SIG-M5 treated with dmso at 0.1 percent for 504 hours (cell line): ENCODE data around the gene MAD1L1.
"Not testable (repeated sequence)": the region's sequence is repeated elsewhere in the genome, so short reads cannot be mapped to it uniquely, and the experiment has no call there.

Experiments
- DNase-seq: peaks from one replicate; lab custom pipeline; 2025; ENCODE audit not compliant: unreplicated experiment; lab: John Stamatoyannopoulos, UW

The MAD1L1 gene

DNA sequence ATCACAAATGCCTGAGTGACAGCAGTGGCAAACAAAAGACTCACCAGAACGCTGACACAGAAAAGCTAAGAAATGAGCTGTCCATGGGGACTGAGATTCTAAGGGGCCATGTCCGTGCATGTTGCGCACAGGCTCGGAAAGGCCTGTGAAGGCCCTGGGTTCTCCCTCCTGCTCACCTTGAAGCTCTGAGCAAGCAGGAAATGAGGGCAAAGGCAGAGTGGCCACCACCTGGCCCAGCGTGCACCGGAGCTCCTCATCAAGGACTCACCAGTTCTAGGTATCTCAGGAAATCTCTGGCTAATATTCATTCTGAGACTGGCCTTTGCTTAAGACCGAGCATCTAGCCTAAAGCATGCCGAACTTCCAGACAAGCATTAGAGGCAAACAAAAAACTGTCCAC lies 52.7 kb downstream of the MAD1L1 start:
- DNase-seq: no peak

DNA sequence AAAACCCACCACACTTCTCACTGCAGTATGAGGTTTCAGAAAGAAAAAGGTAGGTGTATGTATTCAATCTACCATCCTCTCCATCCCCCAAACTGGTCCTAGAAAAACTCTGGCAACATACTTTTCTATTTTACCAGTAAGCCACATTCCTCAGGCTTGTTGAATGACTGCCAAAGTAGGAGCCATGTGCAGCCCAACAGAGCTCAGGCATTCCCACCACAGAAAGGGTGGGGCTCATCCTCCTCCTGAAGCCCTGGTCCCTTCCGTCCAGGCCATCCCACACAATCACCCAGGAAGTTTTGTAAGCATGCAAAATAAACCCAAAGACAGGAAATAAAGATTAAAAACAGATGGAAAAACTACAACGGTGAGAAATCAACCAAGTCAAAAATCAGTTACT lies 57.2 kb downstream of the MAD1L1 start:
- no peak for DNase-seq

DNA sequence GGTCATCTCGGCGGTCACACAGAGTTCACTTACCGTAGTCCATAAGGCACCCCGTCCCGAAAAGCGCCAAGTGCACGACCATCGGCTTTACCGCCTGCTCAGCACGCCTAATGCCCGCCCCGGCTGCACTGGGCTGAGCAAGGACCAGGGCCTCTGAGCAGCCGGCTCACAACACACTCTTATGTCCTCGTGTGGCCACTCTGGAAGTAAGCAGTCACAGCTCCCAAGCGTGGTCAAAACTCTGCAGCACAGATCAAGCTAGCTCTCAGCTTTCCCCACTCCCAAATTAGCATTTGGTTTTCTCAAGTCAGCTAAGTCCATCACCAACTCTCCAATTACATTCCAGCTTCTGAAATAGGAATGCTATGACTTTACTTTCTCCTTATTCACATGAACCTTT lies 57.7 kb downstream of the MAD1L1 start:
- no peak for DNase-seq

DNA sequence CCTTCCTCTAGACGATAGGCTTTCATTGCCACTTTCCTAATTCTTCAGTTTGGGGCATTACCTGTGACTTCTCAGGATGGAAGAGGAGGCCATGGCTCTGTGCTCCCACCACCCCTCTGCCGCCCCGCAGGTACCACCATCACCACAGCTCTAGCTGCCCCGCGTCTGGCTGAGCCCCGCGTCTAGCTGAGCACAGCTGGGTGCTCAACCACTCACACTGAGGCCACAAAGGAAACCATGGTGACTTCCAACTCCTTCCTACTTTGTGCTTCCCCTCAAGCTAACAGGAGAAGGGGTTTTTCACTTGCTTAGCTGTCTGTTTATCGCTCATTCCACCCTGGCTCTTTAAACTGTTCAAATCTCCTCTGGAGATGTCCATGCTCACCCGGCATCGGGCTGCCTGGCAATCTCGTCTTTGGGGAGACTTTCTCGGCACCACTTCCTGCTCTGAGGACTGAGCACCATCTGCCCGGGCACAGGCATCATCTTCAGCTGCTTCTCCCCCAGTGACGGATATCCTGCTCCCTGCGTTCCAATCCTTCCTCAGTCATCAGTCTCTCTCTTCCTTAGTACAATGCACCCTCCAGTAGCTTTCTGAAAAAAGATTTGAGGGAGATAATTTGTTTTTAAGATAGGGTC lies 59.4 kb downstream of the MAD1L1 start:
- DNase-seq: no peak

DNA sequence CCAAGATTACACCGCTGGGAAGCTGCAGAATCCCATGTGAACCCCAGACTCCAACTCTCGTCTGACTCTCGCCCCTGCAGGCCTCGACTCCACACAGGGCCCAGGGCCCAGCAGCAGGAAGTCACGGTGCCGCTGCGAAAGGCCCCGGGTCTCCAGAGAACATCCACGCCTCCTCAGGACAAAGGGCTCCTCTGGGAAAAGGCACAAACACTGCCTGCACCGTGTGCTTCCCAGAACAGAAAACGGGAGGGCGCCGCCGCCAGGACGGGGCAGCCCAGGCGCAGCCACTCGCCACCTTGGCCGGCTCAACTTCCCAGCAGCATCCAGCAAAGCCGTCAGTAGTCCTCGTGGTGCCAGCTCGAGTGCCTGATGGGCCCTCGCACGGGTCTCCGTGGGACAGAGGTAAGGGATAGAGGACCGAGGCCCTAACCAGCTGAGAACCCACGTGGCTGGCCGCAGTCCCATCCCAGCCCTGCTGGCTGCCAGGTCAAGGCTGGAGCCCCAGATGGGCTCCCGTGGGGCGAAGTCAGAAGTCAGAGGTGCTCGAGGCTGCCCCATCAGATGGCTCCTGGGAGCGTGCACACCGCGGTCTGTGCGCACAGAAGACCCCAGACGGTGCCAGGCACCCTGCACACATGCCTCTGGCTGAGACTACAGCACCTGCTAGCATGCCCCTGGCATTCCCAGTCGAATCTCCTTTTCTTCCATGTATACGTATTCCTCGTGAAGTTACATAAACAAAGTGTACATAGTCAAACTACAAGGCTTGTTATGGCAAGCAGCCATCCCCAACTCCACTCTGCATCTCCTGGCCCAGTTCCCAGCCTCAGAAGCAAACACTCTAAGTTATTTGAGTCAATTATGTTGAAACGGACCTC lies 60.2 kb downstream of the MAD1L1 start:
- DNase-seq: peak; percentile 55

DNA sequence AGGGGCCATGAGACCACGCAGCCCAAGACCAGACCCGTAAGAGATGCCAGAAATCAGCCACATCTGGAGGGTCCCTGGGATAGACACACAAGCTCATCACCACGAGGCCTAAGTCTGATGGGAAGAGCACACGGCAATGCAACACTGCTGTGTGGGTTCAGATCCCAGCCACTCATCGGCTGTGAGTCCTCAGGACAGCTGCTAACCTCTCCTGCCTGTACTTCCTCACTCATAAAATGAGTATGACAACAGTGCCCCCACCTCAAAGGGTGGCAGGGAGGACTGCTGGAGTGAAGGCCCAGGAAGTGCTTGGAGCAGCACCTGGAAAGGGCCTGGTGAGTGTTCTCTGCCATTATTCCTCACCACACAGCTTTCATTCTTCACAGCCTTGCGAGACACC lies 60.9 kb downstream of the MAD1L1 start:
- DNase-seq: no peak

DNA sequence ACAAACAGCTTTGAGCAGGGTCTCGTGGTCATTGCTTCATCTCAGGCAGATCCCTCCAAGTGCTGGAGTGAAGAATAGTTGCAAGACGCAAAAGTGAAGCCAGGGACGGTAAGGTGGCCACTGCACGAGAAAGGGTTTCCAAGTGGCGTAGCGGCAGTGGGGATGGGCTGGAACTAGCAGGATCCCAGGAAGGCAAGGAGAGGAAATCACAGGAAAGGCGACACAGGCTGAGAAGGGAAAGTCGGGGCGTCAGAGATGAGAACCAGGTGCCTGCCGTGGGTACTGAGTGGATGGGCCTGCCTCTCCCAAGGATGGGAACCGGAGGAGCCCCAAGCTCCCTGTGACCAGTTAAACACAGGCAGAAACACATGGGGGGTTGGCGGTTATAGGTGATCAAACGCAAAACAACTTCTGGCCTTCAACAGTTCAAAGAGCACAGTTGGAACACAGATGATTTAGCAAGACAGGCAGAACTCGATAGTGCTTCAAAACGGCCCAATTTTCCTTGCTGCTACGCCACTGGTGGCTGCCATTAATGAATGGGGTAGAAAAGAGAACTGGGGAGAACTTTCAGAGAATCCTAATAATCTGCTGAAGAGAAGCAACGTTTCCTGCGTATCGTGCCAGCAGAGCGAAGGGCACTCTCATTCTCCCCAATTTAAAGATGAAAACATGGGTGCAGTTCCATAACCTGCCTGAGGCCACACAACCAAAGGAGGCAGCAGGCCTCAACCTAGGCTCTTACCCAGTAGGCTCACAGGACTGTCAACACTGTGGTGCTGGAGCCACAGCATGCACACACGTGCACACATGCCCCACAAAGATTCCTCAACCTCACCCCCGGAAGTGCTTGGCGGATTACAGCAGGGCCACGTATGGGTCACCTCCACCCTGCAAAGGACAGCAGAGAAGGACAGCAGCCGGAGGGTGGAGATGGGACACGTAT lies 61.9 kb downstream of the MAD1L1 start:
- no peak for DNase-seq

DNA sequence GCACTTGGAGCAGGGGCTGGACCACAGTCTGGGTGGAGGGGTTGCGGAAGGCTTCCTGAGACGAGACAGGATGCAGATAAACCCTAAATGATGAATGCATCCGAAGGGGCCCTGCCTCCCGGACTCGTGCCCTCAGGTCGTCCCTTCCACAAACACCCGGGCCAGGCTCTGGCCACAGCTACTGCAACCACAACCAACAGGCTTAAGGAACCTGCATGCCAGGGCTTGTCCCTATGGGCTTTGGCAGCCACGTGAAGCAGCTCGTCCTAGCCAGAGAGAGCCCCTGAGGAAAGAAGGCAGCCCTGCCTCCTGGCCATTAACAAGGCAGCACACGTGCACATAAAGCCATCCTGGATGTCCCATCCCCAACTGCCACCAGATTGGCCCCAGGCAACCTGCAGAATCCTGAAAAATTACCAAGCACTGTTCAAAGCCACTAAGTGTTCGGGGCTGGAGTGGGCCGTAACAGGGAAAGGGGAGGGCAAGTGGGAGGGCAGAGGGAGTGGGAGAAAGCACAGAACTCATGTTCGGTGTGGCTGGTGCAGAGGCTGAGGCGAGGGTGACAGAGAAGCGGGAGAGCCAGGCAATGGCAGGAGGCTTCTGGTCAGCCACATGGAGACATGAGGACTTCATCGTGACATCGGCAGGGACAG lies 62.7 kb downstream of the MAD1L1 start:
- no peak for DNase-seq

GRCh38 chr7:2168615-2169311 lies 64.0 kb downstream of the MAD1L1 start:
- no peak for DNase-seq

DNA sequence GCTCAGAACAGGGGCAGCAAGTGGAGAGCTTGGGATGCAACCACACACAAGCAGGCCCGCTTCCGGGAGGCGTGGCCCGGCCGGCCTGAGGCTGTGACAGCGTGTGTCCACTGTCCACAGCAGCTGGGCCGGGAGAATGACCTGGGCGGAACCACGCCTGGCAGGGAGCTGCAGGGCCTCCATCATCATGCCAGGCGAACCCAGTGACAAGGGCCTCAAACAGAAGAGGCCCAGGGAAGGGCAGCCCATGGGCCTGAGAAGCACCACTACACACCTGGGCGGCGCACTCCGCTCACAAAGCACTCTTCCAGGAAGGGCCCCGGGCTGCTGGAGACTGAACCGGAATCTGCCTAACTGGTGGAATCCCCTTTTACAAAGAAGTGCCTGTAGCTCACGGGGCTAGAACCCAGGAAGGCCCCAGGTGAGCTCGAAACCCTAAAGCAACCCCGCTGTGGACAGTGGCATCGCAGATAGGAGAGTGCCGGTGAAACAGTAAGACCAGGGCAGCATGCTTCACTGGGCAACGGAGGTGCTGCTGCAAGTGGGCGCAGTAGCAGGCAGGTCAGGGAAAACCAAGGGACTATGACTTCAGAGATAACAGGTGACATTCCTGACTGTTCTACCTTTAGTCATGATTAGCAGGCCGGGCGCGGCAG lies 66.0 kb downstream of the MAD1L1 start:
- no peak for DNase-seq

- DNase-seq: no peak
These were observed 66.8 kb downstream of the MAD1L1 start for GRCh38 chr7:2165610-2166594.

- DNase-seq: no peak
These were observed 67.5 kb downstream of the MAD1L1 start for GRCh38 chr7:2165239-2165609.

GRCh38 chr7:2164646-2165045 lies 68.1 kb downstream of the MAD1L1 start:
- no peak for DNase-seq

GRCh38 chr7:2163600-2164555 lies 68.9 kb downstream of the MAD1L1 start:
- DNase-seq: no peak

GRCh38 chr7:2162959-2163358 lies 69.8 kb downstream of the MAD1L1 start:
- no peak for DNase-seq

DNA sequence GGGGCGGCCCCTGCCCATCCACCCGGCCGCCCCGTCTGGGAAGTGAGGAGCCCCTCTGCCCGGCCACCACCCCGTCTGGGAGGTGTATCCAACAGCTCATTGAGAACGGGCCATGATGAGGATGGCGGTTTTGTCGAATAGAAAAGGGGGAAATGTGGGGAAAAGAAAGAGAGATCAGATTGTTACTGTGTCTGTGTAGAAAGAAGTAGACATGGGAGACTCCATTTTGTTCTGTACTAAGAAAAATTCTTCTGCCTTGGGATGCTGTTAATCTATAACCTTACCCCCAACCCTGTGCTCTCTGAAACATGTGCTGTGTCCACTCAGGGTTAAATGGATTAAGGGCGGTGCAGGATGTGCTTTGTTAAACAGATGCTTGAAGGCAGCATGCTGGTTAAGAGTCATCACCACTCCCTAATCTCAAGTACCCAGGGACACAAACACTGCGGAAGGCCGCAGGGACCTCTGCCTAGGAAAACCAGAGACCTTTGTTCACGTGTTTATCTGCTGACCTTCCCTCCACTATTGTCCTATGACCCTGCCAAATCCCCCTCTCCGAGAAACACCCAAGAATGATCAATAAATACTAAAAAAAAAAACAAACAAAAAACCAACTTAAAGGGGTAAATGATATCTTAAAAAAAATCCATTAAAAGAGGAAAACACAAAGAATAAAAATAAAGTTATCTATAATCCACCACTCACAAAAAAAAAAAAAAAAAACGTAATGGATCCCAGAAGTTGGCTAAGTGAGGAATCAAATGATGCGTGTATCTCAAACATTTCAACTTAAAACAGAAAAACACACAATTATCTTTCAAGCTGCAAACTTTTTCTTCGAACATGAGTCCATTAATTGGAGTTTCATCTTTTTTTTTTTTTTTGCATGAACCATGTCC lies 70.5 kb downstream of the MAD1L1 start:
- not testable (repeated sequence) for DNase-seq

- no peak for DNase-seq
These were observed 73.6 kb downstream of the MAD1L1 start for GRCh38 chr7:2159176-2159520.
